Left lung (tissue), 10 donors: ENCODE results near the gene FAM149A. TPM values are rescaled to one million over a fixed set of nuclear protein-coding genes. Genes with fewer than 3 reads are reported as not detected.

ENCODE experiments used
- ATAC-seq: fragments of 200-7000 bp; cut with Tn5 transposase; one replicate; pipeline ENCODE4 v1.9.1; 2020; ENCODE audit warnings: moderate library complexity
- DNase-seq, 4 donors: peaks; one replicate each; pipeline ENCODE4 v3.0.0-alpha.2; 2013 to 2020
- H3K27ac ChIP-seq, 2 donors: fragments of 200-600 bp; sonication (generic) in 1 of 2; one replicate each; pipeline versions ENCODE4 v1.5.0 to v1.8.0; 2020 to 2021
- H3K27me3 ChIP-seq, 2 donors: fragments of 200-600 bp; sonication (generic) in 1 of 2; one replicate each; pipeline versions ENCODE4 v1.5.0 to v1.8.0; 2020 to 2021
- H3K36me3 ChIP-seq, 2 donors: fragments of 200-600 bp; sonication (generic) in 1 of 2; one replicate each; pipeline versions ENCODE4 v1.5.0 to v1.8.0; 2020 to 2021
- H3K4me1 ChIP-seq, 2 donors: fragments of 200-600 bp; one replicate each; pipeline ENCODE4 v1.8.0; 2021
- H3K4me3 ChIP-seq, 2 donors: fragments of 200-600 bp; sonication (generic) in 1 of 2; one replicate each; pipeline versions ENCODE4 v1.5.0 to v1.8.0; 2020 to 2021; ENCODE audit warnings: mild to moderate bottlenecking in 1 of 2
- H3K9me3 ChIP-seq, 2 donors: fragments of 200-600 bp; sonication (generic) in 1 of 2; one replicate each; pipeline versions ENCODE4 v1.5.0 to v1.8.0; 2020 to 2021
- intact Hi-C, 2 donors: fragments of 100-400 bp; cut with DNase I; formaldehyde crosslinking; loops; one replicate each; pipeline versions ENCODE4 v1.11.2 to v1.14.2; 2022
- polyA plus RNA-seq, 6 donors: library from polyadenylated mRNA; unstranded; fragments of 120-200 nt; gene quantifications; one replicate each; pipeline ENCODE4 v1.2.1, GENCODE V29; 2013; ENCODE audit not compliant: insufficient read length in 6 of 6
- total RNA-seq, 2 donors: library from RNA; stranded (reverse); fragmentation: NEBNext Ultra II Directional; extraction: Animal tissue kit (Norgen Biotek cat#: 25700); gene quantifications; one replicate each; pipeline ENCODE4 v1.2.1, GENCODE V29; 2021
- TF ChIP-seq, protein P1 (sequence below), 2 donors: fragments of 200-600 bp; sonication (generic) in 1 of 2; IDR thresholded peaks; one replicate each; pipeline versions ENCODE4 v1.5.0 to v1.8.0; 2021; ENCODE audit warnings: antibody characterized with exemption in 2 of 2
- donor health status: DM: no; HTN: yes; CAD: no.
- donor health status: DM: no; HTN: no; CAD: no.

FAM149A gene
- total and polyA plus RNA-seq, 8 donors: 10.1 to 30.1 (median 21.2) TPM

DNA sequence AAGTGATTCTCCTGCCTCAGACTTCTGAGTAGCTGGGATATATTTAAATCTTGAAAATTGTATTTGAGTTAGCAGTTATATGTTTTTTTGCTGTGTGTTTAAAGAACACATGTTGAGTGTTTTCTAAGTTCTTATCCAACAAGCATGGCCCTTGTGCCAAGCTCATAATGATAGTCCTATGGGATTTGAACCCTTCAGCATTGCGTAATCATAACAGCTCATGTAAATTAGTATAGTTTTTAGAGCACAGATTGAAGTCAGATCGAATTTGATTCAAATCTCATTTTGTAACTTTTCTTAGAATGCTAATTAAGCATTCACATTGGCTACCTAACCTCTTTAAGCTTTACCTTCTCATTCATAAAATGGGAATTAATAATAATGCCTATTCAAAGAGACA, 12.2 kb downstream of the FAM149A start:
- DNase-seq (no peak), ATAC-seq (no peak)
- no peaks in the 10 kb centered on the region for H3K27me3 ChIP-seq
- no peaks in the 10 kb centered on the region for H3K4me1 ChIP-seq
- H3K9me3 ChIP-seq: no peaks in the 10 kb centered on the region
- TF ChIP-seq, protein P1, sequence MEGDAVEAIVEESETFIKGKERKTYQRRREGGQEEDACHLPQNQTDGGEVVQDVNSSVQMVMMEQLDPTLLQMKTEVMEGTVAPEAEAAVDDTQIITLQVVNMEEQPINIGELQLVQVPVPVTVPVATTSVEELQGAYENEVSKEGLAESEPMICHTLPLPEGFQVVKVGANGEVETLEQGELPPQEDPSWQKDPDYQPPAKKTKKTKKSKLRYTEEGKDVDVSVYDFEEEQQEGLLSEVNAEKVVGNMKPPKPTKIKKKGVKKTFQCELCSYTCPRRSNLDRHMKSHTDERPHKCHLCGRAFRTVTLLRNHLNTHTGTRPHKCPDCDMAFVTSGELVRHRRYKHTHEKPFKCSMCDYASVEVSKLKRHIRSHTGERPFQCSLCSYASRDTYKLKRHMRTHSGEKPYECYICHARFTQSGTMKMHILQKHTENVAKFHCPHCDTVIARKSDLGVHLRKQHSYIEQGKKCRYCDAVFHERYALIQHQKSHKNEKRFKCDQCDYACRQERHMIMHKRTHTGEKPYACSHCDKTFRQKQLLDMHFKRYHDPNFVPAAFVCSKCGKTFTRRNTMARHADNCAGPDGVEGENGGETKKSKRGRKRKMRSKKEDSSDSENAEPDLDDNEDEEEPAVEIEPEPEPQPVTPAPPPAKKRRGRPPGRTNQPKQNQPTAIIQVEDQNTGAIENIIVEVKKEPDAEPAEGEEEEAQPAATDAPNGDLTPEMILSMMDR (IDR thresholded peaks at IDR 0.05): no peak
- H3K36me3 ChIP-seq: no peaks in the 10 kb centered on the region
- no peak overlapping the region for H3K27ac ChIP-seq
- intact Hi-C loops: no loop called here
- no peak overlapping the region for H3K4me3 ChIP-seq

DNA sequence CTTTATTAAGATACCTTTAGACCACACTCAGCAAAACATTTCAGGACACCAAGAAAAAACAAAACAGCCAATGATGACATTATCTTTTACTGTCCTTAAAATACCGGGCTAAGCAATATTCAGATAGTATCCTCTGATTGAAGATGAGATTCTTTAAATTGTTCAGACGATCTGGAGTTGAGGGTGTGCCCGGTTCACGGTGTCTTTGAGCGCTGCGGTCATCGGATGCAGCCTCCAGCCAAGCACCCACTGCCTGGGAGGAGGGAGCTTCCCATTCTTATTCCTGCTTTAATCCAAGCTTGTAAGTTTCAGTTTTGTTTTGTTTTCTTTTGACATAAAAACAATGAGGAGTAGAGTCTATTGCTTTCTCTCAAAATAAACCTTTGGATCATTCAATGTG, 14.1 kb downstream of the FAM149A start:
- no peak for ATAC-seq
- H3K27me3 ChIP-seq: no peaks in the 10 kb centered on the region
- DNase-seq: no peak
- TF ChIP-seq, protein P1 (IDR thresholded peaks at IDR 0.05): no peak
- H3K36me3 ChIP-seq: no peaks in the 10 kb centered on the region
- H3K27ac ChIP-seq: no peak overlapping the region
- H3K9me3 ChIP-seq: no peaks in the 10 kb centered on the region
- H3K4me1 ChIP-seq: no peaks in the 10 kb centered on the region
- no peak overlapping the region for H3K4me3 ChIP-seq
- intact Hi-C loops: no loop called here

DNA sequence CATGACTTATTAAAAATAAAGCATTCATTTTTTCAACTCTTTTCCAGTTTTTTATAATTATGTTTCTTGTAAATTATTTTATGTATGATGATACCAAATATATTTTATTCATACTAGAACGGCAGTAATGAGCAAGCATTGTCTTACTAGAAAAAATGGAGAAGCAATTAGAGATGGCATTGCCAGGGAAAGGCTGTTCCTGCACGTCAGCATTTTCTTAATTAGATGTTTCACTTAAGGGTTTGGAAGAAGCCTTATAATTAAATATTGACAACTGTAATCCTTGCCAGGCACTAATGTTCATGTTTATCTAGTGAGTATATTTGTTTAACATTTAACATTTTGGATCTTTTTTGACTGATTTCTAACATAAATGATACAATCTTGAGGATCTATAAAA, 16.6 kb downstream of the FAM149A start:
- intact Hi-C loops: no loop called here
- no peak overlapping the region for H3K4me3 ChIP-seq
- H3K36me3 ChIP-seq: no peaks in the 10 kb centered on the region
- TF ChIP-seq, protein P1 (IDR thresholded peaks at IDR 0.05): no peak
- DNase-seq: no peak
- no peak for ATAC-seq
- no peaks in the 10 kb centered on the region for H3K27me3 ChIP-seq
- no peaks in the 10 kb centered on the region for H3K4me1 ChIP-seq
- H3K27ac ChIP-seq: no peak overlapping the region
- no peaks in the 10 kb centered on the region for H3K9me3 ChIP-seq

DNA sequence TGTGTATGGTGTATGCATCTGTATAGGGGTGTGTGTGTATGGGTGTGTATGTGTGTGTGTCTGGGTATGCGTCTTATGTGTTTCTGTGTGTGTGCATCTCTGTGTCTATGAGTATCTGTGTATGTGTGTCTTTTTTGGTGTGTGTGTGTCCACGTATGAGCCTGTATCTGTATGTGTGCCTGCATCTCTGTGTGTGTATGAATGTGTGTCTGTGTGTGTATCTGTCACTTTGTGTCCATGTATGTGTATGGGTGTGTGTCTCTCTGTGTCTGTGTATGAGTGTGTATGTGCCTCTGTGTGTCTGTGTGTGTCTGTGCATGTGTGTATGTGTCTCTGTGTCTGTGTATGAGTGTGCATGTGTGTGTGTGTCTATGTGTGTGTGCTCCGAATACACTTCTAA, 24.3 kb downstream of the FAM149A start:
- TF ChIP-seq, protein P1 (IDR thresholded peaks at IDR 0.05): no peak
- Histone ChIP-seq H3K27me3 (no peaks in the 10 kb centered on the region), H3K36me3 (no peaks in the 10 kb centered on the region), H3K4me1 (no peaks in the 10 kb centered on the region), H3K9me3 (no peaks in the 10 kb centered on the region), H3K4me3 (no peak overlapping the region), H3K27ac (no peak overlapping the region)
- intact Hi-C loops: no loop called here
- ATAC-seq: no peak
- DNase-seq: no peak

DNA sequence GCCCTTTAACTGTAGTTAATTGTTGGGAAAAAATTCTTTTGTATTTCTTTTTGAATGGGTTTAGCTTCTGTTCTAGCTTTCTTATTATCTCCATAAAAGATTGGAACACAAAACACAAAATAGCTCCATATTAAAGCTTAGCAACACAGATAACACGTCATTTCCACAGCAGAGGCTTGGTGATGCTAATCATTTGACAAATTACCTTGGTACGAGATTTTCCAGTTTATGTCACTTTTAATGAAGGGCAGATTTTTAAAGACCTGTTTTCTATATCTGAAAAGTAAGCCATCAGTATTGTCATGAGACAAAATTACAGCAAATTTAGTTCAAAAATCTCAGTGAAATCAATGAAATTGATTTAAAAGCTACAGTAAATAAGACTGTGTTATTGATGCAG, 27.4 kb downstream of the FAM149A start:
- no peaks in the 10 kb centered on the region for H3K36me3 ChIP-seq
- no peak overlapping the region for H3K4me3 ChIP-seq
- no peak for ATAC-seq
- DNase-seq: no peak
- no peaks in the 10 kb centered on the region for H3K4me1 ChIP-seq
- H3K9me3 ChIP-seq: no peaks in the 10 kb centered on the region
- no peak overlapping the region for H3K27ac ChIP-seq
- TF ChIP-seq, protein P1 (IDR thresholded peaks at IDR 0.05): no peak
- intact Hi-C loops: no loop called here
- H3K27me3 ChIP-seq: no peaks in the 10 kb centered on the region
